ENCODE data around the gene COL27A1.

Gene COL27A1

DNA sequence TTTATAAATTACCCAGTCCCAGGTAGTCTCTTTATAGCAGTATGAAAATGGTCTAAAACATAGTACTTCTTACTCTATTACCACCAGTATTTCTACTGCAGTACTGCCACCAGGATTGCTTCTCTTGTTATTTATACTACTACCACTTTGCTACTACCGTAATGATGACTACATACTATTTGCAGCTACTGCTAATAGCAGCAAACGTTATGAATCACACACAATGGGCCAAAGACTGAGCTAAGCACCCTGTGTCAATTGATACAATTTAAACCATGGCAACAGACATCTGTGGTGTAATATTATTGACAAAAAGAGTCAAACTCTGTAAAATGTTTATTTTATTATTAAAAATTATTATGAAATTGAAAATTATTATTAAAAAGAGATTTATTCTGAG, 41.0 kb upstream of the COL27A1 start:
- TF ChIP-seq ZFP3 (CRISPR knock-in tag; IDR thresholded peaks at IDR 0.05) (no peak), ARNTL (CRISPR knock-in tag; IDR thresholded peaks at IDR 0.05; ENCODE audit: borderline replicate concordance, low read depth) (no peak)
- TF ChIP-seq, protein P1, sequence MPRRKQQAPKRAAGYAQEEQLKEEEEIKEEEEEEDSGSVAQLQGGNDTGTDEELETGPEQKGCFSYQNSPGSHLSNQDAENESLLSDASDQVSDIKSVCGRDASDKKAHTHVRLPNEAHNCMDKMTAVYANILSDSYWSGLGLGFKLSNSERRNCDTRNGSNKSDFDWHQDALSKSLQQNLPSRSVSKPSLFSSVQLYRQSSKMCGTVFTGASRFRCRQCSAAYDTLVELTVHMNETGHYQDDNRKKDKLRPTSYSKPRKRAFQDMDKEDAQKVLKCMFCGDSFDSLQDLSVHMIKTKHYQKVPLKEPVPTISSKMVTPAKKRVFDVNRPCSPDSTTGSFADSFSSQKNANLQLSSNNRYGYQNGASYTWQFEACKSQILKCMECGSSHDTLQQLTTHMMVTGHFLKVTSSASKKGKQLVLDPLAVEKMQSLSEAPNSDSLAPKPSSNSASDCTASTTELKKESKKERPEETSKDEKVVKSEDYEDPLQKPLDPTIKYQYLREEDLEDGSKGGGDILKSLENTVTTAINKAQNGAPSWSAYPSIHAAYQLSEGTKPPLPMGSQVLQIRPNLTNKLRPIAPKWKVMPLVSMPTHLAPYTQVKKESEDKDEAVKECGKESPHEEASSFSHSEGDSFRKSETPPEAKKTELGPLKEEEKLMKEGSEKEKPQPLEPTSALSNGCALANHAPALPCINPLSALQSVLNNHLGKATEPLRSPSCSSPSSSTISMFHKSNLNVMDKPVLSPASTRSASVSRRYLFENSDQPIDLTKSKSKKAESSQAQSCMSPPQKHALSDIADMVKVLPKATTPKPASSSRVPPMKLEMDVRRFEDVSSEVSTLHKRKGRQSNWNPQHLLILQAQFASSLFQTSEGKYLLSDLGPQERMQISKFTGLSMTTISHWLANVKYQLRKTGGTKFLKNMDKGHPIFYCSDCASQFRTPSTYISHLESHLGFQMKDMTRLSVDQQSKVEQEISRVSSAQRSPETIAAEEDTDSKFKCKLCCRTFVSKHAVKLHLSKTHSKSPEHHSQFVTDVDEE (CRISPR knock-in tag; IDR thresholded peaks at IDR 0.05): no peak
- TF ChIP-seq, protein P2, sequence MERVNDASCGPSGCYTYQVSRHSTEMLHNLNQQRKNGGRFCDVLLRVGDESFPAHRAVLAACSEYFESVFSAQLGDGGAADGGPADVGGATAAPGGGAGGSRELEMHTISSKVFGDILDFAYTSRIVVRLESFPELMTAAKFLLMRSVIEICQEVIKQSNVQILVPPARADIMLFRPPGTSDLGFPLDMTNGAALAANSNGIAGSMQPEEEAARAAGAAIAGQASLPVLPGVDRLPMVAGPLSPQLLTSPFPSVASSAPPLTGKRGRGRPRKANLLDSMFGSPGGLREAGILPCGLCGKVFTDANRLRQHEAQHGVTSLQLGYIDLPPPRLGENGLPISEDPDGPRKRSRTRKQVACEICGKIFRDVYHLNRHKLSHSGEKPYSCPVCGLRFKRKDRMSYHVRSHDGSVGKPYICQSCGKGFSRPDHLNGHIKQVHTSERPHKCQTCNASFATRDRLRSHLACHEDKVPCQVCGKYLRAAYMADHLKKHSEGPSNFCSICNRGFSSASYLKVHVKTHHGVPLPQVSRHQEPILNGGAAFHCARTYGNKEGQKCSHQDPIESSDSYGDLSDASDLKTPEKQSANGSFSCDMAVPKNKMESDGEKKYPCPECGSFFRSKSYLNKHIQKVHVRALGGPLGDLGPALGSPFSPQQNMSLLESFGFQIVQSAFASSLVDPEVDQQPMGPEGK (CRISPR knock-in tag; IDR thresholded peaks at IDR 0.05; ENCODE audit: borderline replicate concordance): no peak
- ATAC-seq: no peak

DNA sequence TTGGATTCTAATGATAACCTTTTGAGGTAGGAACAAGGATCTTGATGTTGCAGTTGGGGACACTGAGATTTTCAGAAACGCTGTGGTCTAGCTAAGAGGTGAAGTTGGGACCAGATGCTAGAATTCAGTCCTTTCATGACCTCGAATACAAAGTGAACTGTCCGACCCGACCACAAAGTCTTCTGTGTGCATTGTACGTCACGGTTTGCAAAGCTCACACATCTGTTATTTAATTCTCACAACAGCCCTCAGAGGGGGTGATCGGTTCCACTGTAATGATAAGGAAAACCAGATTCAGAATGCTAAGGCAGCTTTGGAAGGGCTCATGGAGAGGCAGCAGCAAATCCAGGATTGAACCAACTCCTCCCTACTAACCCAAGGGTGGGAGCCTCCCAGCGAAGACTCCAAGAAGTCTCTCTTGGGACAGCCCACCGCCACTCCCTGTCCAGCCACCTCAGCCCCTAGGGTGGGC, 39.6 kb upstream of the COL27A1 start:
- no peak for TF ChIP-seq ZNF8 (CRISPR knock-in tag; IDR thresholded peaks at IDR 0.05)
- no peak for TF ChIP-seq CSDC2 (CRISPR knock-in tag; IDR thresholded peaks at IDR 0.05)
- TF ChIP-seq TOX (CRISPR knock-in tag; IDR thresholded peaks at IDR 0.05; ENCODE audit: borderline replicate concordance): no peak
- TF ChIP-seq, protein P3, sequence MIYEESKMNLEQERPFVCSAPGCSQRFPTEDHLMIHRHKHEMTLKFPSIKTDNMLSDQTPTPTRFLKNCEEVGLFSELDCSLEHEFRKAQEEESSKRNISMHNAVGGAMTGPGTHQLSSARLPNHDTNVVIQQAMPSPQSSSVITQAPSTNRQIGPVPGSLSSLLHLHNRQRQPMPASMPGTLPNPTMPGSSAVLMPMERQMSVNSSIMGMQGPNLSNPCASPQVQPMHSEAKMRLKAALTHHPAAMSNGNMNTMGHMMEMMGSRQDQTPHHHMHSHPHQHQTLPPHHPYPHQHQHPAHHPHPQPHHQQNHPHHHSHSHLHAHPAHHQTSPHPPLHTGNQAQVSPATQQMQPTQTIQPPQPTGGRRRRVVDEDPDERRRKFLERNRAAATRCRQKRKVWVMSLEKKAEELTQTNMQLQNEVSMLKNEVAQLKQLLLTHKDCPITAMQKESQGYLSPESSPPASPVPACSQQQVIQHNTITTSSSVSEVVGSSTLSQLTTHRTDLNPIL (CRISPR knock-in tag; IDR thresholded peaks at IDR 0.05; ENCODE audit: low read depth): no peak
- no peak for TF ChIP-seq ZNF70 (CRISPR knock-in tag; IDR thresholded peaks at IDR 0.05)
- TF ChIP-seq ISL1 (CRISPR knock-in tag; IDR thresholded peaks at IDR 0.05): no peak
- TF ChIP-seq, protein P4, sequence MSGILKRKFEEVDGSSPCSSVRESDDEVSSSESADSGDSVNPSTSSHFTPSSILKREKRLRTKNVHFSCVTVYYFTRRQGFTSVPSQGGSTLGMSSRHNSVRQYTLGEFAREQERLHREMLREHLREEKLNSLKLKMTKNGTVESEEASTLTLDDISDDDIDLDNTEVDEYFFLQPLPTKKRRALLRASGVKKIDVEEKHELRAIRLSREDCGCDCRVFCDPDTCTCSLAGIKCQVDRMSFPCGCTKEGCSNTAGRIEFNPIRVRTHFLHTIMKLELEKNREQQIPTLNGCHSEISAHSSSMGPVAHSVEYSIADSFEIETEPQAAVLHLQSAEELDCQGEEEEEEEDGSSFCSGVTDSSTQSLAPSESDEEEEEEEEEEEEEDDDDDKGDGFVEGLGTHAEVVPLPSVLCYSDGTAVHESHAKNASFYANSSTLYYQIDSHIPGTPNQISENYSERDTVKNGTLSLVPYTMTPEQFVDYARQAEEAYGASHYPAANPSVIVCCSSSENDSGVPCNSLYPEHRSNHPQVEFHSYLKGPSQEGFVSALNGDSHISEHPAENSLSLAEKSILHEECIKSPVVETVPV (CRISPR knock-in tag; IDR thresholded peaks at IDR 0.05): no peak
- TF ChIP-seq GLIS3 (CRISPR knock-in tag; IDR thresholded peaks at IDR 0.05): no peak
- TF ChIP-seq SNAI2 (CRISPR knock-in tag; IDR thresholded peaks at IDR 0.05): no peak
- TF ChIP-seq ESRRG (CRISPR knock-in tag; IDR thresholded peaks at IDR 0.05): no peak
- TF ChIP-seq RARB (CRISPR knock-in tag; IDR thresholded peaks at IDR 0.05): no peak
- no peak for TF ChIP-seq ZC3H10 (CRISPR knock-in tag; IDR thresholded peaks at IDR 0.05)
- no peak for TF ChIP-seq ZFP3 (CRISPR knock-in tag; IDR thresholded peaks at IDR 0.05)
- no peak for TF ChIP-seq ZFP30 (CRISPR knock-in tag; IDR thresholded peaks at IDR 0.05)
- TF ChIP-seq, protein P5, sequence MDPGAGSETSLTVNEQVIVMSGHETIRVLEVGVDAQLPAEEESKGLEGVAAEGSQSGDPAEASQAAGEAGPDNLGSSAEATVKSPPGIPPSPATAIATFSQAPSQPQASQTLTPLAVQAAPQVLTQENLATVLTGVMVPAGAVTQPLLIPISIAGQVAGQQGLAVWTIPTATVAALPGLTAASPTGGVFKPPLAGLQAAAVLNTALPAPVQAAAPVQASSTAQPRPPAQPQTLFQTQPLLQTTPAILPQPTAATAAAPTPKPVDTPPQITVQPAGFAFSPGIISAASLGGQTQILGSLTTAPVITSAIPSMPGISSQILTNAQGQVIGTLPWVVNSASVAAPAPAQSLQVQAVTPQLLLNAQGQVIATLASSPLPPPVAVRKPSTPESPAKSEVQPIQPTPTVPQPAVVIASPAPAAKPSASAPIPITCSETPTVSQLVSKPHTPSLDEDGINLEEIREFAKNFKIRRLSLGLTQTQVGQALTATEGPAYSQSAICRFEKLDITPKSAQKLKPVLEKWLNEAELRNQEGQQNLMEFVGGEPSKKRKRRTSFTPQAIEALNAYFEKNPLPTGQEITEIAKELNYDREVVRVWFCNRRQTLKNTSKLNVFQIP (CRISPR knock-in tag; IDR thresholded peaks at IDR 0.05; ENCODE audit: borderline replicate concordance, low read depth): no peak
- TF ChIP-seq OSR1 (CRISPR knock-in tag; IDR thresholded peaks at IDR 0.05): no peak
- no peak for TF ChIP-seq ZNF565 (CRISPR knock-in tag; conservative IDR thresholded peaks at IDR 0.05; ENCODE audit: low read depth)
- TF ChIP-seq, protein P2 (CRISPR knock-in tag; IDR thresholded peaks at IDR 0.05; ENCODE audit: borderline replicate concordance): no peak
- TF ChIP-seq, protein P1 (CRISPR knock-in tag; IDR thresholded peaks at IDR 0.05): no peak
- no peak for TF ChIP-seq BACH2 (CRISPR knock-in tag; IDR thresholded peaks at IDR 0.05; ENCODE audit: borderline replicate concordance)
- ATAC-seq: no peak
